A549 (cell line): ENCODE results near the gene SYNGR2. TPM values are rescaled to one million over a fixed set of nuclear protein-coding genes. Genes with fewer than 3 reads are reported as not detected.

ENCODE experiments used
- ATAC-seq, 2 experiments: fragments of 200-7000 bp in 1 of 2; fragments of >200 bp in 1 of 2; cut with Nextera tagmentation in 1 of 2; cut with Tn5 transposase in 1 of 2; 3 replicates each; pipeline versions ENCODE4 v1.8.0 to v1.9.1; 2018 to 2020; ENCODE audit warnings: mild to moderate bottlenecking in 1 of 2, moderate library complexity in 1 of 2
- CTCF ChIA-PET: fragments of 300-600 bp; sonication (Branson Sonifier 250); formaldehyde crosslinking; extraction: SDS; loops from one replicate; lab custom pipeline; 2021; ENCODE audit warnings: antibody characterized with exemption, inconsistent platforms; lab: Yijun Ruan, JAX
- POLR2A ChIA-PET: fragments of 350-600 bp; formaldehyde crosslinking; extraction: SDS; loops from one replicate; lab custom pipeline; 2021; ENCODE audit warnings: antibody characterized with exemption, inconsistent platforms; lab: Yijun Ruan, JAX
- DNase-seq, 2 experiments: peaks; one replicate each; pipeline versions ENCODE4 v3.0.0 to v3.0.0-alpha.2; 2011 to 2016; ENCODE audit warnings: low read depth in 1 of 2, low spot score in 1 of 2
- FAIRE-seq: peaks from 2 replicates; lab custom pipeline; 2011; peaks lifted over from hg19 to GRCh38; lab: Jason Lieb, UNC
- H3K27ac ChIP-seq, 2 experiments: fragments of >200 bp; sonication (Bioruptor Twin); formaldehyde crosslinking; 3 replicates each; pipeline ENCODE4 v1.5.1; 2016 to 2017
- H3K4me1 ChIP-seq: fragments of >200 bp; sonication (Bioruptor Twin); formaldehyde crosslinking; 3 replicates; pipeline ENCODE4 v1.6.1; 2016
- H3K4me2 ChIP-seq: fragments of >200 bp; sonication (Bioruptor Twin); formaldehyde crosslinking; 3 replicates; pipeline ENCODE4 v1.6.1; 2016
- H3K4me3 ChIP-seq: fragments of >200 bp; sonication (Bioruptor Twin); formaldehyde crosslinking; 3 replicates; pipeline ENCODE4 v1.5.1; 2016
- H3K9me3 ChIP-seq: fragments of >200 bp; sonication (Bioruptor Twin); formaldehyde crosslinking; 3 replicates; pipeline ENCODE4 v1.6.1; 2016
- CBX2 ChIP-seq: fragments of 200-600 bp; sonication (generic); IDR thresholded peaks from 2 replicates; pipeline ENCODE4 v1.6.1; 2016; ENCODE audit warnings: low read depth, mild to moderate bottlenecking, borderline replicate concordance
- CEBPB ChIP-seq, 2 experiments: fragments of >200 bp in 1 of 2; sonication (Bioruptor Twin) in 1 of 2; formaldehyde crosslinking in 1 of 2; IDR thresholded peaks; 2 replicates each; pipeline ENCODE4 v1.6.1; 2012 to 2016
- CHD2 ChIP-seq: fragments of 150-350 bp; IDR thresholded peaks from 2 replicates; pipeline ENCODE4 v1.6.1; 2014; ENCODE audit warnings: low read length; ENCODE audit not compliant: partially characterized antibody
- EHF ChIP-seq: fragments of 250-450 bp; sonication (Bioruptor Pico); IDR thresholded peaks from 2 replicates; pipeline ENCODE4 v1.5.0; 2020; ENCODE audit warnings: mild to moderate bottlenecking
- EHMT2 ChIP-seq: fragments of 200-600 bp; sonication (generic); IDR thresholded peaks from 2 replicates; pipeline ENCODE4 v1.6.1; 2016; ENCODE audit warnings: antibody characterized with exemption, low read depth, mild to moderate bottlenecking, moderate library complexity
- ESRRA ChIP-seq: fragments of 150-350 bp; IDR thresholded peaks from 2 replicates; pipeline ENCODE4 v1.6.1; 2014; ENCODE audit warnings: mild to moderate bottlenecking, low read length, borderline replicate concordance
- FOXS1 ChIP-seq: fragments of 250-450 bp; sonication (Bioruptor Pico); IDR thresholded peaks from 2 replicates; pipeline ENCODE4 v1.5.0; 2020; ENCODE audit warnings: mild to moderate bottlenecking, moderate library complexity
- HDAC2 ChIP-seq: fragments of 200-600 bp; sonication (generic); IDR thresholded peaks from 2 replicates; pipeline ENCODE4 v1.6.1; 2016
- HOXB5 ChIP-seq: fragments of 250-450 bp; sonication (Bioruptor Pico); IDR thresholded peaks from 2 replicates; pipeline ENCODE4 v1.5.0; 2020; ENCODE audit warnings: mild to moderate bottlenecking, moderate library complexity
- JUNB ChIP-seq: fragments of >200 bp; sonication (Bioruptor Twin); formaldehyde crosslinking; IDR thresholded peaks from 2 replicates; pipeline ENCODE4 v1.6.1; 2016
- KDM1A ChIP-seq: fragments of 200-600 bp; sonication (generic); IDR thresholded peaks from 2 replicates; pipeline ENCODE4 v1.6.1; 2016; ENCODE audit warnings: low read depth, mild to moderate bottlenecking
- PHF8 ChIP-seq: fragments of 200-600 bp; sonication (generic); IDR thresholded peaks from 2 replicates; pipeline ENCODE4 v1.6.1; 2016; ENCODE audit warnings: low read depth, mild to moderate bottlenecking, antibody characterized with exemption, moderate library complexity, borderline replicate concordance
- POLR2A ChIP-seq: IDR thresholded peaks from 2 replicates; pipeline ENCODE4 v1.6.1; 2012; ENCODE audit warnings: mild to moderate bottlenecking, low read length
- RCOR1 ChIP-seq: fragments of 150-350 bp; IDR thresholded peaks from 2 replicates; pipeline ENCODE4 v1.6.1; 2014; ENCODE audit warnings: antibody characterized with exemption, low read length, low read depth
- TFCP2L1 ChIP-seq: fragments of 250-450 bp; sonication (Bioruptor Pico); IDR thresholded peaks from 2 replicates; pipeline ENCODE4 v1.5.0; 2021; ENCODE audit warnings: mild to moderate bottlenecking
- WGBS: methylation state at CpG from one replicate; pipeline ENCODE4 v1.1.6; 2017; ENCODE audit errors: missing lambda C conversion rate; 5-methylcytosine and 5-hydroxymethylcytosine counted together
- polyA plus RNA-seq, 4 experiments: library from polyadenylated mRNA; depleted of rRNA in 3 of 4; stranded (reverse); fragments of >200 nt; fragmentation: RNase III in 1 of 4; extraction: RNeasy Plus Mini Kit Qiagen cat#74134 plus additional on column Dnase treatment in 1 of 4; gene quantifications; 2 replicates in 3 of 4; 3 replicates in 1 of 4; pipeline ENCODE4 v1.2.3, GENCODE V29; 2011 to 2017
- TF ChIP-seq, protein P1 (sequence below): IDR thresholded peaks from 2 replicates; pipeline ENCODE4 v1.6.1; 2012
- TF ChIP-seq, protein P2 (sequence below): fragments of 200-600 bp; sonication (generic); IDR thresholded peaks from 2 replicates; pipeline ENCODE4 v1.6.1; 2016; ENCODE audit warnings: antibody characterized with exemption, mild to moderate bottlenecking, moderate library complexity
- TF ChIP-seq, protein P3 (sequence below): fragments of 150-350 bp; IDR thresholded peaks from 2 replicates; pipeline ENCODE4 v1.6.1; 2014; ENCODE audit warnings: low read depth, mild to moderate bottlenecking, low read length
- TF ChIP-seq, protein P4 (sequence below): fragments of 250-450 bp; sonication (Bioruptor Pico); IDR thresholded peaks from 2 replicates; pipeline ENCODE4 v1.5.0; 2021; ENCODE audit warnings: mild to moderate bottlenecking, moderate library complexity, borderline replicate concordance
- TF ChIP-seq, protein P5 (sequence below): fragments of 450-650 bp; IDR thresholded peaks from 2 replicates; pipeline ENCODE4 v1.6.1; 2014; ENCODE audit warnings: antibody characterized with exemption

SYNGR2 gene
- polyA plus RNA-seq, 2 of the 4 experiments (the other 2 are of a cell fraction), result 102 to 113 TPM

DNA sequence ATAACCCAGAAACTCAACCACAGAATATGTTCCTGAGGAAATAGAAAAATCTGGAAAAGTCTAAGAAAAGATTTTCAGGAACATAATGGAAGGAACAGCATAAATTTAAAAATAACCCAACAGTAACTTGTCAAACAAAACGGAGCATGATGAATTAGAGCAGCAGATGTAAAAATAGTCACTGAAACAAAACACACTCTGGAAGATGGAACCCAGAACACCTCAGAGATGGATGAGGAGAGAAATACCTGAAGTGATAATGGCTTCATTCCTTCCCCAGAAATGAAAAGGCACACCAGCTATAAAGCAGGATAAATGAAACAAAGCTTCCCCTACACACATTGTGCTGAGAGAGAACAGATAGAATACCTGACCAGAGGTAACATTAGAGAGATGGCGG, 12.1 kb downstream of the SYNGR2 start:
- 83% methylated on average over 2 of the region's 2 CpGs for WGBS

DNA sequence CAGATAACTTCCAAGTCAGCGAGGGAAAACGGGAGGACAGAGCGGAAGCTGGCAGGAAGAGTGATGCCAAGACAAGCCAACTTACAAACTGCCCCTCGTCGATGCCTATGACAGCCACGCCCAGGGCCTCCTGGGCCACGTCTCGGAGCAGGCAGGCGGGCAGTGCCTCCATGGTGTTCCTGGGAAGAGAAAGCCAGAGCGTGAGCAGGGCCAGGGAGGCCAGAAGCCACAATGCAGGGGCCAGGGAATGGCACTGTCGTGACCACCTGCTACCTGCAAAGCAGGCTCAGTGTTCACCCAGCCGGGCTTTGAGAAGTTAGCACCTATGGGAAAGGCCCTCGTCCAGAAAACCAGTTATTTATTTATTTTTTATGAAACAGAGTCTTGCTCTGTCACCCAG, 14.1 kb downstream of the SYNGR2 start:
- H3K4me2 ChIP-seq, result no peak overlapping the region
- no peak for FAIRE-seq
- H3K27ac ChIP-seq, result no peak overlapping the region
- 92% methylated on average over 13 of the region's 13 CpGs for WGBS
- CTCF ChIA-PET, result interaction anchor here (1.0 to 7.2 kb wide), 10 partner anchors 8 to 98 kb away, joined by 3 to 105 read pairs (median 4); no protein-coding TSS in a partner anchor
- H3K4me1 ChIP-seq, result peaks cover 31% of the 10 kb centered on the region
- H3K9me3 ChIP-seq, result no peaks in the 10 kb centered on the region
- H3K4me3 ChIP-seq, result no peak overlapping the region
- TF ChIP-seq JUNB, result no peak
- no peak for TF ChIP-seq ESRRA
- TF ChIP-seq CBX2, result no peak
- TF ChIP-seq, protein P1, sequence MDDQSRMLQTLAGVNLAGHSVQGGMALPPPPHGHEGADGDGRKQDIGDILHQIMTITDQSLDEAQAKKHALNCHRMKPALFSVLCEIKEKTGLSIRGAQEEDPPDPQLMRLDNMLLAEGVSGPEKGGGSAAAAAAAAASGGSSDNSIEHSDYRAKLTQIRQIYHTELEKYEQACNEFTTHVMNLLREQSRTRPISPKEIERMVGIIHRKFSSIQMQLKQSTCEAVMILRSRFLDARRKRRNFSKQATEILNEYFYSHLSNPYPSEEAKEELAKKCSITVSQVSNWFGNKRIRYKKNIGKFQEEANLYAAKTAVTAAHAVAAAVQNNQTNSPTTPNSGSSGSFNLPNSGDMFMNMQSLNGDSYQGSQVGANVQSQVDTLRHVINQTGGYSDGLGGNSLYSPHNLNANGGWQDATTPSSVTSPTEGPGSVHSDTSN, result no peak
- no peak for TF ChIP-seq PHF8
- TF ChIP-seq, protein P2, sequence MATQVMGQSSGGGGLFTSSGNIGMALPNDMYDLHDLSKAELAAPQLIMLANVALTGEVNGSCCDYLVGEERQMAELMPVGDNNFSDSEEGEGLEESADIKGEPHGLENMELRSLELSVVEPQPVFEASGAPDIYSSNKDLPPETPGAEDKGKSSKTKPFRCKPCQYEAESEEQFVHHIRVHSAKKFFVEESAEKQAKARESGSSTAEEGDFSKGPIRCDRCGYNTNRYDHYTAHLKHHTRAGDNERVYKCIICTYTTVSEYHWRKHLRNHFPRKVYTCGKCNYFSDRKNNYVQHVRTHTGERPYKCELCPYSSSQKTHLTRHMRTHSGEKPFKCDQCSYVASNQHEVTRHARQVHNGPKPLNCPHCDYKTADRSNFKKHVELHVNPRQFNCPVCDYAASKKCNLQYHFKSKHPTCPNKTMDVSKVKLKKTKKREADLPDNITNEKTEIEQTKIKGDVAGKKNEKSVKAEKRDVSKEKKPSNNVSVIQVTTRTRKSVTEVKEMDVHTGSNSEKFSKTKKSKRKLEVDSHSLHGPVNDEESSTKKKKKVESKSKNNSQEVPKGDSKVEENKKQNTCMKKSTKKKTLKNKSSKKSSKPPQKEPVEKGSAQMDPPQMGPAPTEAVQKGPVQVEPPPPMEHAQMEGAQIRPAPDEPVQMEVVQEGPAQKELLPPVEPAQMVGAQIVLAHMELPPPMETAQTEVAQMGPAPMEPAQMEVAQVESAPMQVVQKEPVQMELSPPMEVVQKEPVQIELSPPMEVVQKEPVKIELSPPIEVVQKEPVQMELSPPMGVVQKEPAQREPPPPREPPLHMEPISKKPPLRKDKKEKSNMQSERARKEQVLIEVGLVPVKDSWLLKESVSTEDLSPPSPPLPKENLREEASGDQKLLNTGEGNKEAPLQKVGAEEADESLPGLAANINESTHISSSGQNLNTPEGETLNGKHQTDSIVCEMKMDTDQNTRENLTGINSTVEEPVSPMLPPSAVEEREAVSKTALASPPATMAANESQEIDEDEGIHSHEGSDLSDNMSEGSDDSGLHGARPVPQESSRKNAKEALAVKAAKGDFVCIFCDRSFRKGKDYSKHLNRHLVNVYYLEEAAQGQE, result no peak
- TF ChIP-seq, protein P3, sequence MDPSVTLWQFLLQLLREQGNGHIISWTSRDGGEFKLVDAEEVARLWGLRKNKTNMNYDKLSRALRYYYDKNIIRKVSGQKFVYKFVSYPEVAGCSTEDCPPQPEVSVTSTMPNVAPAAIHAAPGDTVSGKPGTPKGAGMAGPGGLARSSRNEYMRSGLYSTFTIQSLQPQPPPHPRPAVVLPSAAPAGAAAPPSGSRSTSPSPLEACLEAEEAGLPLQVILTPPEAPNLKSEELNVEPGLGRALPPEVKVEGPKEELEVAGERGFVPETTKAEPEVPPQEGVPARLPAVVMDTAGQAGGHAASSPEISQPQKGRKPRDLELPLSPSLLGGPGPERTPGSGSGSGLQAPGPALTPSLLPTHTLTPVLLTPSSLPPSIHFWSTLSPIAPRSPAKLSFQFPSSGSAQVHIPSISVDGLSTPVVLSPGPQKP, result no peak
- TF ChIP-seq, protein P4, sequence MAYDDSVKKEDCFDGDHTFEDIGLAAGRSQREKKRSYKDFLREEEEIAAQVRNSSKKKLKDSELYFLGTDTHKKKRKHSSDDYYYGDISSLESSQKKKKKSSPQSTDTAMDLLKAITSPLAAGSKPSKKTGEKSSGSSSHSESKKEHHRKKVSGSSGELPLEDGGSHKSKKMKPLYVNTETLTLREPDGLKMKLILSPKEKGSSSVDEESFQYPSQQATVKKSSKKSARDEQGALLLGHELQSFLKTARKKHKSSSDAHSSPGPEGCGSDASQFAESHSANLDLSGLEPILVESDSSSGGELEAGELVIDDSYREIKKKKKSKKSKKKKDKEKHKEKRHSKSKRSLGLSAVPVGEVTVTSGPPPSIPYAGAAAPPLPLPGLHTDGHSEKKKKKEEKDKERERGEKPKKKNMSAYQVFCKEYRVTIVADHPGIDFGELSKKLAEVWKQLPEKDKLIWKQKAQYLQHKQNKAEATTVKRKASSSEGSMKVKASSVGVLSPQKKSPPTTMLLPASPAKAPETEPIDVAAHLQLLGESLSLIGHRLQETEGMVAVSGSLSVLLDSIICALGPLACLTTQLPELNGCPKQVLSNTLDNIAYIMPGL (CRISPR knock-in tag), result no peak
- TF ChIP-seq HDAC2, result no peak
- TF ChIP-seq EHF (CRISPR knock-in tag), result no peak
- TF ChIP-seq, protein P5, sequence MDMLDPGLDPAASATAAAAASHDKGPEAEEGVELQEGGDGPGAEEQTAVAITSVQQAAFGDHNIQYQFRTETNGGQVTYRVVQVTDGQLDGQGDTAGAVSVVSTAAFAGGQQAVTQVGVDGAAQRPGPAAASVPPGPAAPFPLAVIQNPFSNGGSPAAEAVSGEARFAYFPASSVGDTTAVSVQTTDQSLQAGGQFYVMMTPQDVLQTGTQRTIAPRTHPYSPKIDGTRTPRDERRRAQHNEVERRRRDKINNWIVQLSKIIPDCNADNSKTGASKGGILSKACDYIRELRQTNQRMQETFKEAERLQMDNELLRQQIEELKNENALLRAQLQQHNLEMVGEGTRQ, result no peak
- TF ChIP-seq KDM1A, result no peak
- TF ChIP-seq HOXB5 (CRISPR knock-in tag), result no peak
- TF ChIP-seq, all 56 proteins: peak for 0
- no peak for ATAC-seq
- POLR2A ChIA-PET, result no interaction called here
- DNase-seq, result no peak

More for the DNA sequence above, 12.1 kb downstream of the SYNGR2 start:
- ATAC-seq, result no peak
- Histone ChIP-seq H3K4me3 (no peak overlapping the region), H3K9me3 (no peaks in the 10 kb centered on the region), H3K27ac (no peak overlapping the region), H3K4me1 (peaks cover 31% of the 10 kb centered on the region), H3K4me2 (no peak overlapping the region)
- CTCF ChIA-PET, result interaction anchor here (1.8 to 13.2 kb wide), 4 partner anchors 12 to 96 kb away, joined by 7 to 295 read pairs (median 103); partner anchors contain the start of genes C17orf99 and SYNGR2
- no peak for DNase-seq
- POLR2A ChIA-PET, result no interaction called here
- no peak for TF ChIP-seq CEBPB (IDR thresholded peaks at IDR 0.05)
- no peak for TF ChIP-seq CHD2
- TF ChIP-seq RCOR1, result no peak
- no peak for TF ChIP-seq FOXS1 (CRISPR knock-in tag)
- no peak for TF ChIP-seq EHMT2
- TF ChIP-seq POLR2A, result no peak
- TF ChIP-seq, protein P5, result no peak
- TF ChIP-seq TFCP2L1 (CRISPR knock-in tag), result no peak
- FAIRE-seq, result no peak
